Measurements from ENCODE around the gene AEBP2. TPM values are rescaled to one million over a fixed set of nuclear protein-coding genes. Genes with fewer than 3 reads are reported as not detected.

AEBP2 gene
- total RNA-seq, 1 donor = 19.2 TPM

DNA sequence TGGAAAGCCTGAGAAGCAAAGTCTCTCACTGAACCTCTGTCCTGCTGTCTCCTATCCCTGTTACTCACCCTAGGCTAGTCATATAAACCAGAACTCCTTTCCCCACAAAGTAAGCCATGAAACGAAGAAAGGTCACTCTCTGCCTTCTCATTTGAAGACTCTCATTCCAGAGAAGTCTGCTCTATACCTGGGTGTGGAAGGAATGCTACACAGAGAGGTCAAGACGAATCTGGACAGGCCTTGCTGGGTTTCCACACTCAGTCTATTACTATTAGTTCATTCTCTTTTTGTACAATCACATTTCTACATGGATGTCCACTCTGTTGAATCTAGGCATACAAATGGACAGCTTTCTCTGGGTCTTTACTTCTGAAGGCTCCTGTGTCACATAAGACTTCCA, 2.4 kb upstream of the AEBP2 start:
- Histone ChIP-seq H2AFZ (ENCODE audit: low read length) (peak overlapping the region; percentile 42), H3K36me3 (ENCODE audit: insufficient read depth, low read length) (no peaks in the 10 kb centered on the region), H3K79me2 (ENCODE audit: insufficient read depth, low read length) (peaks cover 22% of the 10 kb centered on the region), H3K4me1 (ENCODE audit: insufficient read depth, low read length) (peaks cover 11% of the 10 kb centered on the region), H4K20me1 (ENCODE audit: insufficient read depth, low read length) (peaks cover 14% of the 10 kb centered on the region), H3K4me2 (ENCODE audit: insufficient read depth, low read length) (no peak overlapping the region), H3K27ac (ENCODE audit: low read depth, low read length) (no peak overlapping the region), H3K9me3 (ENCODE audit: low read depth, low read length) (no peaks in the 10 kb centered on the region), H3K27me3 (ENCODE audit: insufficient read depth, low read length) (no peaks in the 10 kb centered on the region), H3K4me3 (ENCODE audit: insufficient read depth, low read length) (no peak overlapping the region)
- TF ChIP-seq, protein P1, sequence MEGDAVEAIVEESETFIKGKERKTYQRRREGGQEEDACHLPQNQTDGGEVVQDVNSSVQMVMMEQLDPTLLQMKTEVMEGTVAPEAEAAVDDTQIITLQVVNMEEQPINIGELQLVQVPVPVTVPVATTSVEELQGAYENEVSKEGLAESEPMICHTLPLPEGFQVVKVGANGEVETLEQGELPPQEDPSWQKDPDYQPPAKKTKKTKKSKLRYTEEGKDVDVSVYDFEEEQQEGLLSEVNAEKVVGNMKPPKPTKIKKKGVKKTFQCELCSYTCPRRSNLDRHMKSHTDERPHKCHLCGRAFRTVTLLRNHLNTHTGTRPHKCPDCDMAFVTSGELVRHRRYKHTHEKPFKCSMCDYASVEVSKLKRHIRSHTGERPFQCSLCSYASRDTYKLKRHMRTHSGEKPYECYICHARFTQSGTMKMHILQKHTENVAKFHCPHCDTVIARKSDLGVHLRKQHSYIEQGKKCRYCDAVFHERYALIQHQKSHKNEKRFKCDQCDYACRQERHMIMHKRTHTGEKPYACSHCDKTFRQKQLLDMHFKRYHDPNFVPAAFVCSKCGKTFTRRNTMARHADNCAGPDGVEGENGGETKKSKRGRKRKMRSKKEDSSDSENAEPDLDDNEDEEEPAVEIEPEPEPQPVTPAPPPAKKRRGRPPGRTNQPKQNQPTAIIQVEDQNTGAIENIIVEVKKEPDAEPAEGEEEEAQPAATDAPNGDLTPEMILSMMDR (IDR thresholded peaks at IDR 0.05; ENCODE audit: extremely low read depth, low read depth, low read length) = no peak
- no peak for DNase-seq (ENCODE audit: insufficient read length, low spot score, missing footprints)

DNA sequence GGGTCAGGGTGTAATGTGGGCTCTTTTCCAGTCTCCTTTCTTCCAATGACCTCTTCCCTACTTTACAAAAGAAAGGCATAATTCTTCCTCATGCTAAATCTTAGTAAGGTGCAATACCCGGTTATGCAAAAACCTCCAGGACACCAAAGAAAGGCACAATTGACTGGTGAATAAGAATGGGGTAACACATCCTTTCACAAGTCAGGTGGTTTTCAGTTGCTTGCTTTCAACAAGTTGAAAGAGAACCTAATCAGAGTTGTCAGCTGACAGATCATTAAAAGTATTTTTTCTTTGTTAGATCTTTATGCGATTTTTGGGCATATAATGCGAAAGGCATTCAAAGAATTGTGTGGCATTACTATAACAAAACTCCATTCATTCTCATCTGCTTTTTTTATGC, 1.3 kb upstream of the AEBP2 start:
- Histone ChIP-seq H3K4me3 (ENCODE audit: insufficient read depth, low read length) (no peak overlapping the region), H3K27me3 (ENCODE audit: insufficient read depth, low read length) (no peaks in the 10 kb centered on the region), H3K79me2 (ENCODE audit: insufficient read depth, low read length) (peaks cover 33% of the 10 kb centered on the region), H3K9me3 (ENCODE audit: low read depth, low read length) (no peaks in the 10 kb centered on the region), H2AFZ (ENCODE audit: low read length) (no peak overlapping the region), H3K4me2 (ENCODE audit: insufficient read depth, low read length) (no peak overlapping the region), H3K36me3 (ENCODE audit: insufficient read depth, low read length) (peaks cover 1% of the 10 kb centered on the region), H3K4me1 (ENCODE audit: insufficient read depth, low read length) (peaks cover 6% of the 10 kb centered on the region), H4K20me1 (ENCODE audit: insufficient read depth, low read length) (peaks cover 24% of the 10 kb centered on the region), H3K27ac (ENCODE audit: low read depth, low read length) (no peak overlapping the region)
- no peak for DNase-seq (ENCODE audit: insufficient read length, low spot score, missing footprints)
- TF ChIP-seq, protein P1 (IDR thresholded peaks at IDR 0.05; ENCODE audit: extremely low read depth, low read depth, low read length) = no peak

DNA sequence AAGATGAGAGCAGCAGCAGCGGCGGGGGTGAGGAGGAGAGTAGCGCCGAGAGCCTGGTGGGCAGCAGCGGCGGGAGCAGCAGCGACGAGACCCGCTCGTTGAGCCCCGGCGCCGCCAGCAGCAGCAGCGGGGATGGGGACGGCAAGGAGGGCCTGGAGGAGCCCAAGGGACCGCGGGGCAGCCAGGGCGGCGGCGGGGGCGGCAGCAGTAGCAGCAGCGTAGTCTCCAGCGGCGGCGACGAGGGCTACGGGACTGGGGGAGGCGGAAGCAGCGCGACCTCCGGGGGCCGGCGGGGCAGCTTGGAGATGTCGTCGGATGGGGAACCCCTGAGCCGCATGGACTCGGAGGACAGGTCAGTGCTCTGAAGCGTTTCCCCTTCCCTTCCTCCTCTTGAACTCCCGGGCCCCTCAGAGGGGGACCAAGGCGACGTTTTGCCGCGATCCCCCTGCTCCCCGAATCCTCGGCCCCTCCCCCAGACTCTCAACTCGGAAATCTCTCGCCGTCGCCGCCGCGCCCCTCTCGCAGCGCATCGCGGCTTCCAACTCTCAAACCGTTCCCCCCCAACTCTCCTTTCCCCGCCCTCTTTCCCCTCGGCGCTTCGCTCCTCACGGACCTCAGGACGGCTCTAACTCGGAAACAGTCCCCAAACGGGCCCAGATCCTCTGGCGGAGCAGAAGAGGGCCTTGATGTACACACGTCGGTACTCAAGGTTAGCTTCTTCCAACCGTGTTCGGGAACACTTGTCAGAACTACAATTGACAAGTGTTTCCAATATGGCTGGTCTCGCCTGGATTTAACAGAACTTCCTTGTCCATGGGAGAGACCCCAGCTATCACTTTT, 947 bp downstream of the AEBP2 start:
- TF ChIP-seq, protein P1 (IDR thresholded peaks at IDR 0.05; ENCODE audit: extremely low read depth, low read depth, low read length) = no peak
- Histone ChIP-seq H3K27me3 (ENCODE audit: insufficient read depth, low read length) (no peaks in the 10 kb centered on the region), H4K20me1 (ENCODE audit: insufficient read depth, low read length) (peaks cover 41% of the 10 kb centered on the region), H3K27ac (ENCODE audit: low read depth, low read length) (peak overlapping the region; percentile 96), H3K4me1 (ENCODE audit: insufficient read depth, low read length) (peaks cover 6% of the 10 kb centered on the region), H3K79me2 (ENCODE audit: insufficient read depth, low read length) (peaks cover 55% of the 10 kb centered on the region), H3K4me2 (ENCODE audit: insufficient read depth, low read length) (peak overlapping the region; percentile 93), H2AFZ (ENCODE audit: low read length) (peak overlapping the region; percentile 91), H3K36me3 (ENCODE audit: insufficient read depth, low read length) (peaks cover 6% of the 10 kb centered on the region), H3K9me3 (ENCODE audit: low read depth, low read length) (no peaks in the 10 kb centered on the region), H3K4me3 (ENCODE audit: insufficient read depth, low read length) (peak overlapping the region; percentile 97)
- DNase-seq (ENCODE audit: insufficient read length, low spot score, missing footprints) = peak; percentile 91

DNA sequence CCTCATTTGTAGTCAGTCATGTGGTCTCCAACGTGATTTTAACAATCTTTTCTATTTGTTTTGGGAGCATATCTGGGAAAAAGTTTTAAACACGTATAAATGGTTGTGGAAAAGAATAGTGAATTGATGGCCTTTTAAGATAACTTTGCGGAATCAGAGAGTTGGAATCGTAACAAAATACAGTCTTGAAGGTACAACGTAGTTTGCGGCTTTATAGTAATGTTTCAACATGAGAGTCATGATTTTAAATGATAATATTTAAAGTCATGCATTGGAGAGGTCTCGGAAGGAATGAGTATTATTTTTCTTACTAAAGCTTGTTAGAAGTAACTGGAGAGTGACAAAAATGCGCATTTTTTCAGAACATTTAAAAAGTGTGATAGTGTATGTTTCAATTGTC, 1.6 kb downstream of the AEBP2 start:
- H3K36me3 ChIP-seq (ENCODE audit: insufficient read depth, low read length) = peaks cover 6% of the 10 kb centered on the region
- H3K9me3 ChIP-seq (ENCODE audit: low read depth, low read length) = no peaks in the 10 kb centered on the region
- H3K4me1 ChIP-seq (ENCODE audit: insufficient read depth, low read length) = peaks cover 6% of the 10 kb centered on the region
- H3K27ac ChIP-seq (ENCODE audit: low read depth, low read length) = peak overlapping the region; percentile 96
- H3K79me2 ChIP-seq (ENCODE audit: insufficient read depth, low read length) = peaks cover 62% of the 10 kb centered on the region
- TF ChIP-seq, protein P1 (IDR thresholded peaks at IDR 0.05; ENCODE audit: extremely low read depth, low read depth, low read length) = no peak
- peak overlapping the region; percentile 93 for H3K4me2 ChIP-seq (ENCODE audit: insufficient read depth, low read length)
- H4K20me1 ChIP-seq (ENCODE audit: insufficient read depth, low read length) = peaks cover 47% of the 10 kb centered on the region
- H3K4me3 ChIP-seq (ENCODE audit: insufficient read depth, low read length) = peak overlapping the region; percentile 97
- peak overlapping the region; percentile 91 for H2AFZ ChIP-seq (ENCODE audit: low read length)
- H3K27me3 ChIP-seq (ENCODE audit: insufficient read depth, low read length) = no peaks in the 10 kb centered on the region
- DNase-seq (ENCODE audit: insufficient read length, low spot score, missing footprints) = peak; percentile 88
